RWPE2 (cell line): Measurements from ENCODE around the gene KCNK16.

Experiments
- ATAC-seq: fragments of 200-7000 bp; cut with Tn5 transposase; 3 replicates; pipeline ENCODE4 v1.9.1; 2021; ENCODE audit warnings: low read depth
- DNase-seq: peaks from one replicate; pipeline ENCODE4 v3.0.0-alpha.2; 2020; ENCODE audit warnings: low spot score
- H3K27ac ChIP-seq: fragments of 450-650 bp; 2 replicates; pipeline ENCODE4 v1.5.1; 2017; ENCODE audit warnings: mild to moderate bottlenecking; ENCODE audit not compliant: poor library complexity, severe bottlenecking
- H3K27me3 ChIP-seq: fragments of 250-450 bp; sonication (Bioruptor Pico); 2 replicates; pipeline ENCODE4 v1.5.1; 2021; ENCODE audit warnings: mild to moderate bottlenecking, moderate library complexity; ENCODE audit not compliant: insufficient read depth, poor library complexity, severe bottlenecking
- H3K36me3 ChIP-seq: fragments of 250-450 bp; sonication (Bioruptor Pico); 2 replicates; pipeline ENCODE4 v1.5.1; 2020; ENCODE audit warnings: low read depth, mild to moderate bottlenecking, moderate library complexity
- H3K4me1 ChIP-seq: fragments of 250-450 bp; sonication (Bioruptor Pico); 2 replicates; pipeline ENCODE4 v1.5.1; 2021; ENCODE audit warnings: mild to moderate bottlenecking, moderate library complexity; ENCODE audit not compliant: insufficient read depth, poor library complexity, severe bottlenecking
- H3K4me3 ChIP-seq: fragments of 250-450 bp; sonication (Bioruptor Pico); 2 replicates; pipeline ENCODE4 v1.5.1; 2021; ENCODE audit warnings: mild to moderate bottlenecking, moderate library complexity; ENCODE audit not compliant: severe bottlenecking
- H3K9me3 ChIP-seq: fragments of 250-450 bp; sonication (Bioruptor Pico); 2 replicates; pipeline ENCODE4 v1.5.1; 2021; ENCODE audit warnings: mild to moderate bottlenecking, moderate library complexity; ENCODE audit not compliant: severe bottlenecking
- TF ChIP-seq, protein P1 (sequence below): fragments of 450-650 bp; IDR thresholded peaks from one replicate; pipeline ENCODE4 v1.5.1; 2017; ENCODE audit warnings: mild to moderate bottlenecking, moderate library complexity; ENCODE audit not compliant: poor library complexity, severe bottlenecking

KCNK16 gene

DNA sequence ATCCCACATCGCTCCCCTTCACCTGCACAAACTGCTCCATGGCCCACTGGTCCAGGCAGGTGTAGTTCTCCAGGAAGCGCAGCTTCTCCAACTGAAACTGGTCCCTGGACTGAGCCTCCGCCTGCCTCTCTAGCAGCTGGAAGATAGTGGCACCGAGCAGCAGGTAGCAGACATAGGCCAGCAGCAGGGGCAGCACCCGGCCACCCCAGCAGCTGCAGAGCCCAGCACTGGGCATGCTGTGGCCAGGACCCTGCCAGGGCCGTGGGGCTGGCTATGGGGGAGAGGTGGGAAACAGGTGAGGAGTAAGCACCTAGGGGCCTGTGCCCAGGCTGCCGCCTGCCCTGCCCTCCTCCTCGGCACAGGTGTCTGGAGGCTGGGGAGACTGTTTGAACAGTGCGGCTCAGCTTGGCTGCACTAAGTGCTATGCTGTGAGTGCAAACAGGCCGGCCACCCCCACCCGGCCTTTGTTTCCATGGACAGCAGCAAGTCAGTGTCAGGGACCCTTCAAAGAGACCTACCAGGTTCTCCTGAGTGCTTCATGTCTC is at the start of gene KCNK16:
KCNK16 (minus strand) TSS at position 397 of the 545 bp plus-strand sequence; CDS start at position 235, 162 bp downstream.
- TF ChIP-seq, protein P1, sequence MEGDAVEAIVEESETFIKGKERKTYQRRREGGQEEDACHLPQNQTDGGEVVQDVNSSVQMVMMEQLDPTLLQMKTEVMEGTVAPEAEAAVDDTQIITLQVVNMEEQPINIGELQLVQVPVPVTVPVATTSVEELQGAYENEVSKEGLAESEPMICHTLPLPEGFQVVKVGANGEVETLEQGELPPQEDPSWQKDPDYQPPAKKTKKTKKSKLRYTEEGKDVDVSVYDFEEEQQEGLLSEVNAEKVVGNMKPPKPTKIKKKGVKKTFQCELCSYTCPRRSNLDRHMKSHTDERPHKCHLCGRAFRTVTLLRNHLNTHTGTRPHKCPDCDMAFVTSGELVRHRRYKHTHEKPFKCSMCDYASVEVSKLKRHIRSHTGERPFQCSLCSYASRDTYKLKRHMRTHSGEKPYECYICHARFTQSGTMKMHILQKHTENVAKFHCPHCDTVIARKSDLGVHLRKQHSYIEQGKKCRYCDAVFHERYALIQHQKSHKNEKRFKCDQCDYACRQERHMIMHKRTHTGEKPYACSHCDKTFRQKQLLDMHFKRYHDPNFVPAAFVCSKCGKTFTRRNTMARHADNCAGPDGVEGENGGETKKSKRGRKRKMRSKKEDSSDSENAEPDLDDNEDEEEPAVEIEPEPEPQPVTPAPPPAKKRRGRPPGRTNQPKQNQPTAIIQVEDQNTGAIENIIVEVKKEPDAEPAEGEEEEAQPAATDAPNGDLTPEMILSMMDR: no peak
- ATAC-seq (no peak), DNase-seq (no peak)
- no peak within 1 kb of the TSS for H3K27ac ChIP-seq
- no peak within 1 kb of the TSS for H3K4me3 ChIP-seq
- no peaks in the 10 kb centered on the region for H3K9me3 ChIP-seq
- no peaks in the 10 kb centered on the region for H3K36me3 ChIP-seq
- H3K4me1 ChIP-seq: no peaks in the 10 kb centered on the region
- no peaks in the 10 kb centered on the region for H3K27me3 ChIP-seq

DNA sequence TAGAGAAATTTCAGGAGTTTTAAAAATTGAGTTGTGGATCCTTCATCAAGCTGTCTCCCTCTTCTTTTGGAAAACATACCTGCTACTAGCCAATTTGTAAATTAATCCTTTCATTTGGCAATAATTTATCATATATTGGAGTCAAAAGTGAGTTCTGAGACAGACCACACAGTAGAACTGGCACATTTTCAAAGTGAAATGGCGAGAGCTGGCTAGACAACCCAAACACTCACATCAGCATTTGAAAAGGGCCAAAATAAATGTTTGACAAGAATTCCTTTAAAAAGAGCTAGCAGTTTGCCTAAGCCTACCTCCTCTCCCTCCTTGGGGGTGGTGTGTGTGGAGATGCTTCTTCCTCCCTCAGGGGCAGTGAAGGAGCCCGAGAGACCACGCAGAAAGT is 47.9 kb upstream of the KCNK16 start:
- Histone ChIP-seq H3K27ac (no peak overlapping the region), H3K4me1 (no peaks in the 10 kb centered on the region), H3K27me3 (no peaks in the 10 kb centered on the region), H3K36me3 (no peaks in the 10 kb centered on the region), H3K9me3 (no peaks in the 10 kb centered on the region), H3K4me3 (no peak overlapping the region)
- DNase-seq (no peak), ATAC-seq (no peak)
- TF ChIP-seq, protein P1: no peak

DNA sequence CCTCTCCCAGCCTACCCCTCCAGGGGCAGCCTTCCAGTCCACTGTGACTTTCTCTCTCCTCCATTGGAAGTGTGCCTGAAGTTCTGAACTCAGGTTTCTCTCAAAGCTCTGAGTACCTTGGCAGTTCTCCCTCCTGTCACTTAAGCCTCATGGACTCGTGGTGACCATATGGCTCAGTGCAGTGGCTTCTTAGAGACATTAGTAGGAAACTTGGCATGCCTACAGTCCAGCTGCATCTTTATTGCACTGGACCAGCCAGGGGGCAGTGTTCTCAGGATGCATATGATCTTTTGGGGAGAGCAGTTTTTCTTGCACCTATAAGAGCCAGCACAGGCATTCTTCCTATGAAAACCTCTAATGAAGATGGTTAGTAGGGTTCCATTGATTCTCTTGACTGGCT is 47.5 kb upstream of the KCNK16 start:
- ATAC-seq: no peak
- TF ChIP-seq, protein P1: peak; percentile 9

DNA sequence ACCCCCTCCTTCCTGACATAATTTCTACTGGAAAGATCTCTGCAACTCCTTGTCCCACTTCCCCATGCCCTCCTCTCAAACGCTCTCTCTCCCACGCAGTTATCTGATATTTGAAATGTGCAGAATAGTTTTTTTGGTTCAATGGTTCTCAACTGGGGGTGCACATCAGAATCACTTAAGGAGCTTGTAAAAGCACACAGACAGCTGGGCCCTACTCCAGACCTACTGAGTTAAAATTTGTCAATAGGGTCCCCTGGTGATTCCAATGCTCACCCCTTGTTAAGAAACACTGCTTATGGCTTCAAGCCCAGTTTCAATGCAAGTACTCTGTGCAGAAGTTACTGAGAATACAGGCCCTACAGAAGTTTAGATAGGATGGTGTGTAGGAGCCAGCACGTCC is 45.2 kb upstream of the KCNK16 start:
- no peak overlapping the region for H3K27ac ChIP-seq
- TF ChIP-seq, protein P1: no peak
- DNase-seq (no peak), ATAC-seq (no peak)
- H3K27me3 ChIP-seq: no peaks in the 10 kb centered on the region
- H3K4me3 ChIP-seq: no peak overlapping the region
- H3K36me3 ChIP-seq: no peaks in the 10 kb centered on the region
- no peaks in the 10 kb centered on the region for H3K9me3 ChIP-seq
- no peaks in the 10 kb centered on the region for H3K4me1 ChIP-seq

More for the DNA sequence above, 47.5 kb upstream of the KCNK16 start:
- no peaks in the 10 kb centered on the region for H3K4me1 ChIP-seq
- no peaks in the 10 kb centered on the region for H3K9me3 ChIP-seq
- no peak for DNase-seq
- no peaks in the 10 kb centered on the region for H3K36me3 ChIP-seq
- no peak overlapping the region for H3K4me3 ChIP-seq
- H3K27ac ChIP-seq: no peak overlapping the region
- no peaks in the 10 kb centered on the region for H3K27me3 ChIP-seq

DNA sequence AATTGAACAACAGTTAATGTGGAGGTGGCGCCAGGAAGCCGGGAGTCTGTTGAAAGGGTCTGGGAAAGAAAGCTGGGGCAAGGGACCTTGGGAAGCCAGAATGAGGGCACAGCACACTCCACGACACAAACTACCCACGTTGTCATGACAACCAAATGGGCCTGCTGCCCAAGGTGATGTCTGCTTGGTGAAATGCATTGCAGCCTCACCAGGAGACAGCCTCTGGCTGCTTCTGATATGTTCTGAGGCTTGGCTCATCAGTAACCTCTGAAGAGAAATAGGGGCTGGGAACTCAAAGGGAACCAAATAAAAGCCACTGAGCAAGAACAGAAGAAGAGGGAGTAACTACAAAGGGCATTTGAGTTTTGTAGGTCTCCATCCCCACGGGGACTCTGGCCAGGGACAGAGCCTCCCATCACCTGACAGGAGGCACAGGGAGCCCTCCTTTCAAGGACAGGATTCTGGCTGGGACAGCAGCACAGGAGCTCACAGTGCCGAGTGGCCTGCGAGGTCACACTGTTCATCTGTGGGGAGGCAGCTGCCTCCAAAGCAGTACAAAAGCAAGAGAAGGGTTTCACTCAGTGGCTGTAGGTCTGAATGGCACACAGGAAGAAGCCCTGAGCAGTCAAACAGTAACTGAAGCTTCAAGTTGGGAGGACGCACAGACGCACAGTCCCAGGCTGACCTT is 44.6 kb upstream of the KCNK16 start:
- TF ChIP-seq, protein P1: no peak
- no peaks in the 10 kb centered on the region for H3K4me1 ChIP-seq
- H3K36me3 ChIP-seq: no peaks in the 10 kb centered on the region
- H3K4me3 ChIP-seq: no peak overlapping the region
- no peak overlapping the region for H3K27ac ChIP-seq
- DNase-seq (no peak), ATAC-seq (no peak)
- H3K9me3 ChIP-seq: no peaks in the 10 kb centered on the region
- H3K27me3 ChIP-seq: no peaks in the 10 kb centered on the region
